Hypothalamus (tissue), 51 donors: Measurements from ENCODE around the gene PRKRIP1.
"Not testable (repeated sequence)": the region's sequence is repeated elsewhere in the genome, so short reads cannot be mapped to it uniquely, and the experiment has no call there.

ENCODE experiments used
- DNase-seq, 51 donors: peaks; one replicate each; lab custom pipeline; 2025; lab: John Stamatoyannopoulos, UW

The PRKRIP1 gene

GRCh38 chr7:102395873-102396709 lies at the start of gene PRKRIP1:
Gene PRKRIP1 (plus strand): TSS chr7:102396363. CDS start chr7:102396412, 49 bp downstream.
- DNase-seq, result peak; percentile 33 to 93 (median 79)

GRCh38 chr7:102346983-102347382 lies 49.2 kb upstream of the PRKRIP1 start:
- not testable (repeated sequence) for DNase-seq

- not testable (repeated sequence) for DNase-seq
These were observed 39.8 kb upstream of the PRKRIP1 start, which contains the start of gene SPDYE6 for GRCh38 chr7:102356344-102356743. Gene SPDYE6 (minus strand): TSS chr7:102356444. CDS start chr7:102356023, 421 bp downstream.

- peak; percentile 27 to 98 (median 93) for DNase-seq
These were observed 32.4 kb upstream of the PRKRIP1 start for GRCh38 chr7:102363549-102364393.

- DNase-seq, result not testable (repeated sequence)
These were observed 31.7 kb upstream of the PRKRIP1 start for GRCh38 chr7:102364394-102364886.

- not testable (repeated sequence) for DNase-seq
These were observed 30.8 kb upstream of the PRKRIP1 start for GRCh38 chr7:102365390-102365789.

- DNase-seq, result not testable (repeated sequence)
These were observed 26.1 kb upstream of the PRKRIP1 start for GRCh38 chr7:102370038-102370437.

- DNase-seq, result not testable (repeated sequence)
These were observed 23.4 kb upstream of the PRKRIP1 start for GRCh38 chr7:102372796-102373195.

GRCh38 chr7:102376964-102377466 lies 19.1 kb upstream of the PRKRIP1 start:
- no peak for DNase-seq

- DNase-seq, result not testable (repeated sequence)
These were observed 15.3 kb upstream of the PRKRIP1 start for GRCh38 chr7:102380837-102381236.

- DNase-seq, result not testable (repeated sequence)
These were observed 14.3 kb upstream of the PRKRIP1 start for GRCh38 chr7:102381696-102382425.

GRCh38 chr7:102387064-102387463 lies 9.1 kb upstream of the PRKRIP1 start:
- DNase-seq, result no peak

GRCh38 chr7:102389810-102390209 lies 6.4 kb upstream of the PRKRIP1 start:
- no peak for DNase-seq

- peak in 50 of 51 donors; percentile 6 to 88 (median 58) for DNase-seq
These were observed 5.3 kb upstream of the PRKRIP1 start for GRCh38 chr7:102390697-102391484.

- no peak for DNase-seq
These were observed 3.8 kb upstream of the PRKRIP1 start for GRCh38 chr7:102392330-102392729.

GRCh38 chr7:102393467-102393866 lies 2.7 kb upstream of the PRKRIP1 start:
- no peak for DNase-seq

- DNase-seq, result peak in 1 of 51 donors; percentile 38
These were observed 631 bp upstream of the PRKRIP1 start for GRCh38 chr7:102395592-102395872.

- no peak for DNase-seq
These were observed 502 bp downstream of the PRKRIP1 start for GRCh38 chr7:102396710-102397019.

GRCh38 chr7:102398543-102398942 lies 2.4 kb downstream of the PRKRIP1 start:
- no peak for DNase-seq

- no peak for DNase-seq
These were observed 4.2 kb downstream of the PRKRIP1 start for GRCh38 chr7:102400360-102400759.
